SK-N-MC (cell line): ENCODE results near the gene ULK4.

Source experiments
- DNase-seq: peaks from one replicate; pipeline ENCODE4 v3.0.0-alpha.2; 2011; ENCODE audit warnings: low read depth, low spot score
- H3K27ac ChIP-seq: fragments of 200-600 bp; sonication (generic); 2 replicates; pipeline ENCODE4 v1.5.1; 2016; ENCODE audit warnings: mixed run types
- H3K36me3 ChIP-seq: fragments of 200-600 bp; sonication (generic); 2 replicates; pipeline ENCODE4 v1.6.1; 2017; ENCODE audit warnings: antibody characterized with exemption, low read length, mixed read lengths; ENCODE audit not compliant: insufficient read depth
- H3K4me3 ChIP-seq: fragments of 200-600 bp; sonication (generic); 2 replicates; pipeline ENCODE4 v1.5.1; 2016
- H3K9ac ChIP-seq: fragments of 200-600 bp; sonication (generic); 2 replicates; pipeline ENCODE4 v1.8.0; 2017; ENCODE audit warnings: mixed run types, mixed read lengths; ENCODE audit not compliant: insufficient read length
- H3K9me3 ChIP-seq: fragments of 200-600 bp; sonication (generic); 2 replicates; pipeline ENCODE4 v1.6.1; 2017; ENCODE audit warnings: low read depth, mild to moderate bottlenecking, antibody characterized with exemption, low read length, moderate library complexity, mixed read lengths
- EZH2 ChIP-seq: fragments of 200-600 bp; sonication (generic); IDR thresholded peaks from one replicate; pipeline ENCODE4 v1.6.1; 2017; ENCODE audit warnings: antibody characterized with exemption
- FOXP2 ChIP-seq: optimal IDR thresholded peaks from 2 replicates; pipeline ENCODE3; 2011; ENCODE audit warnings: mild to moderate bottlenecking, moderate library complexity; ENCODE audit not compliant: insufficient read depth; ENCODE audit errors: extremely low read length, control extremely low read depth
- POLR2AphosphoS5 ChIP-seq: IDR thresholded peaks from 2 replicates; pipeline ENCODE4 v1.6.1; 2012; ENCODE audit warnings: mild to moderate bottlenecking, low read depth, low read length, borderline replicate concordance

The ULK4 gene

DNA sequence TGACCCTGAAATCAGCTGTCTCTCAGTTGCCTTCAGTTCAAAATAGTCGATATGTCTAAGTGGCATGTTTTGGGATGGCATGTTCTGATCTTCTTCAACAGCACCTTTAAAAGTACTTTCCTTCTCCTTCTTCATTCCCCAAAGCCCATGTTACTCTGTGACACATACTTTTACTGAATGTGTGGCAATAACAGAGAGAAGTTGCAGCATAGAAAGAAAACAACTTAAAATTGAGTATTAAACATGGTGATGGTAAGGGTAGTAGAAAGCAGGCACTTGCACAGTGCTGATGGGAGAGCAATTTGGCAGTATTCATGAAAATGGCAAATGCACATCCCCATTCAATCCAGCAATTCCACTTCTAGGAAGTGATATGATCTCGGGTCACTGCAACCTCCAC, 12.3 kb upstream of the ULK4 start:
- Histone ChIP-seq H3K36me3 (no peaks in the 10 kb centered on the region), H3K9ac (no peak overlapping the region), H3K27ac (no peak overlapping the region), H3K4me3 (no peak overlapping the region), H3K9me3 (no peaks in the 10 kb centered on the region)
- TF ChIP-seq POLR2AphosphoS5, result no peak
- no peak for TF ChIP-seq FOXP2
- no peak for TF ChIP-seq EZH2
- no peak for DNase-seq

- H3K36me3 ChIP-seq, result no peaks in the 10 kb centered on the region
- no peak for TF ChIP-seq EZH2
- no peak for DNase-seq
Measured at GRCh38 chr3:41972802-41973201, 10.9 kb upstream of the ULK4 start.

DNA sequence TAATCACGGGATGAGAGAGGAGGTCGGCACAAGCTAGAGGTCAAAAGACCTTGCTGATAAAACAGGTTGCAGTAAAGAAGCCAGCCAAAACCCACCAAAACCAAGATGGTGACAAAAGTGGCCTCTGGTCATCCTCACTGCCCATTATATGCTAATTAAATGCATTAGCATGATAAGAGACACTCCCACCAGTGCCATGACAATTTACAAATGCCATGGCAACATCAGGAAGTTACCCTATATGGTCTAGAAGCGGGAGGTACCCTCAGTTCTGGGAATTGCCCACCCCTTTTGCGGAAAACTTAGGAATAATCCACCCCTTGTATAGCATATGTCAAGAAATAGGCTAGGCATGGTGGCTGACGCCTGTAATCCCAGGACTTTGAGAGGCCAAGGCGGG, 4.3 kb upstream of the ULK4 start:
- TF ChIP-seq POLR2AphosphoS5 (no peak), FOXP2 (no peak), EZH2 (no peak)
- H3K4me3 ChIP-seq, result no peak overlapping the region
- H3K27ac ChIP-seq, result no peak overlapping the region
- H3K9ac ChIP-seq, result no peak overlapping the region
- no peak for DNase-seq
- no peaks in the 10 kb centered on the region for H3K36me3 ChIP-seq
- H3K9me3 ChIP-seq, result no peaks in the 10 kb centered on the region

More at GRCh38 chr3:41972802-41973201, 10.9 kb upstream of the ULK4 start:
- Histone ChIP-seq H3K9me3 (no peaks in the 10 kb centered on the region), H3K4me3 (no peak overlapping the region), H3K9ac (no peak overlapping the region), H3K27ac (no peak overlapping the region)

- Histone ChIP-seq H3K9me3 (no peaks in the 10 kb centered on the region), H3K27ac (no peak overlapping the region), H3K9ac (no peak overlapping the region), H3K4me3 (no peak overlapping the region), H3K36me3 (no peaks in the 10 kb centered on the region)
- TF ChIP-seq FOXP2 (no peak), POLR2AphosphoS5 (no peak), EZH2 (no peak)
- DNase-seq, result no peak
Measured at GRCh38 chr3:41963823-41964222, 1.9 kb upstream of the ULK4 start.

DNA sequence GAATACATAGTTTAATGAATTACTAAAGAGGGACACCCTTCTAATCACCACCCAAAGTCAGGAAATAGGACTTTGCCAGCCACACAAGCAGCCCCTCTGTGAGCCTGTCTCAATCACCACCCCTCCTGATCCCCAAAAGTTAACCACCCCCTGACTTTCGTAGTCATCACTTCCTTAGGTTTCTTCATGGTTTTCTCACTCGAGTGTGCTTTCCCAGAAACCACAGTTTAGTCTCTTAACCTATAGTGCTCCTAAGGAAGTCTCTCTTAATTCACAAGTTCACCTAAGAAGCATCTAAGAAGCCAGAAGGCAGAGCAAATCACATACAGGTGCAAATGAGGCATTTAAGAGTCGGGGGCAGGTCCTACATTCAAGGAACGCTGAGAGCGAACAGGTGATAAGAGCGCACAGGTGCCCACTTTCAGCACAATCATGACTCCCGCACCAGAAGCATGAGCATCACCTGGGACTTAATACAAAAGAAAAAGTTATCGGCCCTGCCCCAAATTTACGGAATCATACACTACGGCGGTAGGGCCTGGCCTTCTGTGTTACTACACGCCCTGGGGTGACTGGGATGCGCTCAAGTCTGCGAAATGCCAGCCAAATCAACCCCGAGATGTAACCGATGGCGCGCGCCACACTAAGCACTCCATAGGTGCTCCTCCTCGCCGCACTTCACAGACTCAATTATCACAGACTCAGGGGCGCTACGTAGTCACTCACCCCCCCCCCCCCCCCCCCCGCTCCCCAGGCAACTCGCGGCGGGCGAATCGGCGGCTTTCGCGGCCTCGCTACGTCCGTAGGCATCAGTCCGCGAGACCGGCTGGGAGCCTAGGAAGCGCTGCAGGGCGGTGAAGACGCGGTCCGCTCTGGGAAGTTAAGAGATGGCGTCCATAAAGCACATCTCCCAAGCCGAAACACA, 815 bp downstream of the ULK4 start:
- Histone ChIP-seq H3K27ac (no peak overlapping the region), H3K9me3 (no peaks in the 10 kb centered on the region), H3K9ac (peak overlapping the region; percentile 41), H3K36me3 (no peaks in the 10 kb centered on the region), H3K4me3 (peak overlapping the region; percentile 84)
- TF ChIP-seq FOXP2 (no peak), EZH2 (no peak), POLR2AphosphoS5 (no peak)
- no peak for DNase-seq

DNA sequence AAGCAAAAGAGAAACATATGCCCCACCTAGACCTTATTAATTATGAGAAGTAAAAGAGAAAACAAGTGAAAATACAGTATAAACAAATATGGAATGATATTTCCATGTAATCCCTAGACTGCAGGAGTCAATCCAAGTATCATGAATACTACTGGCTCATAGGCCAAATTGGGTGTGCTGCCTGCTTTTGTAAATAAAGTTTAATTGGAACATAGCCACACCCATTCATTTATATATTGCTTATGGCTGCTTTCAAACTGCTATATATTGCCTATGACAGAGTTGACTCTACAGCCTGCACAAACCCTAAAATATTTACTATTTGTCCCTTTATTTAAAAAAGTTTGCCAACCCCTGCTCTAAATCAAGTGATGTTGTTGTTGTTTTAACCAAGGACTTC, 5.3 kb downstream of the ULK4 start:
- Histone ChIP-seq H3K4me3 (no peak overlapping the region), H3K27ac (no peak overlapping the region), H3K36me3 (no peaks in the 10 kb centered on the region), H3K9me3 (no peaks in the 10 kb centered on the region), H3K9ac (no peak overlapping the region)
- TF ChIP-seq FOXP2, result no peak
- no peak for DNase-seq

DNA sequence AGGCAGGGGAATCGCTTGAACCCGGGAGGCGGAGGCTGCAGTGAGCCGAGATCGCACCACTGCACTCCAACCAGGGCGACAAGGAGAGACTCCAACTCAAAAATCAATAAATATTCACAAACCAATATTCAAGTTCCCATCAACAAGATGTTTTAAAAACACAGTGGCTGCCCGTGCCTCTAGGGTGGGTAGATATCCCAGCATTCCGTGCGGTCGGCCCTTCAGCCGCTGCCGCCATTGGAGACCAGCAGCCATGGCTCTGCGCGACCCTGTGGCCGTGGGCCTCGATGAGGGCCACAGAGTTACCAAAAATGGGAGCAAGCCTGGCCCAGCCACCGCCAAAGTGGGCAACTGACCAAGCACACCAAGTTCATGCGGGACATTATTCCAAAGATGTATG, 6.7 kb downstream of the ULK4 start:
- no peaks in the 10 kb centered on the region for H3K9me3 ChIP-seq
- TF ChIP-seq FOXP2, result no peak
- TF ChIP-seq POLR2AphosphoS5, result no peak
- no peak for TF ChIP-seq EZH2
- no peak for DNase-seq
- no peaks in the 10 kb centered on the region for H3K36me3 ChIP-seq
- no peak overlapping the region for H3K4me3 ChIP-seq
- no peak overlapping the region for H3K9ac ChIP-seq
- H3K27ac ChIP-seq, result no peak overlapping the region

DNA sequence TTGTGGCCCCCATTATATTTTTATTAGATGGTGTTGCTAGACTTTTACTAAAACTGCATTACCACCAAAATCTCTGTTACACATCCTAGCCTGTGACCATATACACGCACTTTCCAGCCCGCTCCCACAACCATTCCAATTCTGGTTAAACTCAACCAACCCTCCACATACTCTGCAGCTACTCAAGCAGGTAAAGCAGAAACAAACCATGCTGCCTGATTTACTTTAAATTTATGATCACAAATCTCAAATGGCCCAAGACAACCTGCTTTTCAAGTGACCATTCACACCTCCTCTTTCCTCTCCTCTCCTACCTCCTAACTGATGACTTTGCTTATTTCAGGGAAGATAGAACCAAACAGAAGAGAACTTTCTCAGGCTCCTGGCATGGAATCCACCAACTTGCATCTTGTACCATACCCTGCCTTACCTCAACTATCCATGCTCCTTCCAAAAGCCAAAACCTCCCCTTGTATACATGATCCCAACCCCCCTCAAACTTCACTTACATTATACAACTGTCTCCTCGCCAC, 18.5 kb downstream of the ULK4 start:
- Histone ChIP-seq H3K9me3 (no peaks in the 10 kb centered on the region), H3K9ac (no peak overlapping the region), H3K27ac (no peak overlapping the region), H3K36me3 (no peaks in the 10 kb centered on the region), H3K4me3 (no peak overlapping the region)
- no peak for DNase-seq
- no peak for TF ChIP-seq POLR2AphosphoS5
- TF ChIP-seq EZH2, result no peak
- no peak for TF ChIP-seq FOXP2

- TF ChIP-seq POLR2AphosphoS5 (no peak), FOXP2 (no peak), EZH2 (no peak)
- Histone ChIP-seq H3K36me3 (no peaks in the 10 kb centered on the region), H3K9ac (no peak overlapping the region), H3K4me3 (no peak overlapping the region), H3K27ac (no peak overlapping the region), H3K9me3 (no peaks in the 10 kb centered on the region)
- DNase-seq, result no peak
Measured at GRCh38 chr3:41940393-41940792, 21.5 kb downstream of the ULK4 start.
